ENCODE results near the gene FOXD4.
"Not testable (repeated sequence)": the region's sequence is repeated elsewhere in the genome, so short reads cannot be mapped to it uniquely, and the experiment has no call there.

FOXD4 gene

GRCh38 chr9:117995-118467 lies at the start of gene FOXD4:
FOXD4 (minus strand) TSS chr9:118417; CDS start chr9:118119, 298 bp downstream.
- DNase-seq (ENCODE audit: low read depth) = not testable (repeated sequence)

- not testable (repeated sequence) for DNase-seq (ENCODE audit: low read depth)
Measured at GRCh38 chr9:159871-160270, 41.7 kb upstream of the FOXD4 start.

GRCh38 chr9:151173-151572 lies 33.0 kb upstream of the FOXD4 start:
- DNase-seq (ENCODE audit: low read depth) = not testable (repeated sequence)

GRCh38 chr9:139880-140279 lies 21.7 kb upstream of the FOXD4 start:
- DNase-seq (ENCODE audit: low read depth) = not testable (repeated sequence)

- DNase-seq (ENCODE audit: low read depth) = not testable (repeated sequence)
Measured at GRCh38 chr9:117144-117994, 848 bp downstream of the FOXD4 start.

- not testable (repeated sequence) for DNase-seq (ENCODE audit: low read depth)
Measured at GRCh38 chr9:116239-117077, 1.8 kb downstream of the FOXD4 start.

- not testable (repeated sequence) for DNase-seq (ENCODE audit: low read depth)
Measured at GRCh38 chr9:115118-115451, 3.1 kb downstream of the FOXD4 start.

GRCh38 chr9:114267-115117 lies 3.7 kb downstream of the FOXD4 start:
- DNase-seq (ENCODE audit: low read depth) = not testable (repeated sequence)

- not testable (repeated sequence) for DNase-seq (ENCODE audit: low read depth)
Measured at GRCh38 chr9:113468-114266, 4.5 kb downstream of the FOXD4 start.

GRCh38 chr9:112589-113467 lies 5.4 kb downstream of the FOXD4 start:
- DNase-seq (ENCODE audit: low read depth) = not testable (repeated sequence)

GRCh38 chr9:110672-111071 lies 7.5 kb downstream of the FOXD4 start:
- DNase-seq (ENCODE audit: low read depth) = not testable (repeated sequence)

- DNase-seq (ENCODE audit: low read depth) = not testable (repeated sequence)
Measured at GRCh38 chr9:109540-109939, 8.7 kb downstream of the FOXD4 start.

- DNase-seq (ENCODE audit: low read depth) = not testable (repeated sequence)
Measured at GRCh38 chr9:108742-109495, 9.3 kb downstream of the FOXD4 start.

- DNase-seq (ENCODE audit: low read depth) = not testable (repeated sequence)
Measured at GRCh38 chr9:105991-106390, 12.2 kb downstream of the FOXD4 start.

GRCh38 chr9:100430-100829 lies 17.8 kb downstream of the FOXD4 start:
- not testable (repeated sequence) for DNase-seq (ENCODE audit: low read depth)

- DNase-seq (ENCODE audit: low read depth) = not testable (repeated sequence)
Measured at GRCh38 chr9:99867-100266, 18.4 kb downstream of the FOXD4 start.

GRCh38 chr9:98775-99174 lies 19.4 kb downstream of the FOXD4 start:
- not testable (repeated sequence) for DNase-seq (ENCODE audit: low read depth)

GRCh38 chr9:94992-95391 lies 23.2 kb downstream of the FOXD4 start:
- not testable (repeated sequence) for DNase-seq (ENCODE audit: low read depth)

- DNase-seq (ENCODE audit: low read depth) = not testable (repeated sequence)
Measured at GRCh38 chr9:94323-94722, 23.9 kb downstream of the FOXD4 start.
